Activated naive CD4-positive, alpha-beta T cell treated with anti-CD3 and anti-CD28 coated beads, Interleukin-2, amount 50 U/mL, for 72 hours (primary cell): Measurements from ENCODE around the gene CNTD1. TPM values are rescaled to one million over a fixed set of nuclear protein-coding genes. Genes with fewer than 3 reads are reported as not detected.
A peak's percentile ranks its signal among the peaks of the same experiment; 100 is the strongest.

ENCODE experiments used
- ATAC-seq, 2 donors: fragments of 150-1000 bp; cut with Tn5 transposase; 2 replicates each; pipeline ENCODE4 v1.10.0; 2021; ENCODE audit warnings: mild to moderate bottlenecking in 2 of 2, moderate library complexity in 2 of 2
- DNase-seq, 2 donors: peaks; one replicate each; pipeline ENCODE4 v3.0.0; 2021 to 2022; ENCODE audit warnings: low spot score in 2 of 2
- H3K27ac Mint-ChIP-seq, 2 donors: one replicate each; pipeline ENCODE4 v1.8.0; 2022; ENCODE audit warnings: mild to moderate bottlenecking in 2 of 2, mixed read lengths in 2 of 2
- H3K36me3 Mint-ChIP-seq, 2 donors: one replicate each; pipeline ENCODE4 v1.8.0; 2022; ENCODE audit warnings: mixed read lengths in 2 of 2
- H3K9me3 Mint-ChIP-seq, 2 donors: one replicate each; pipeline ENCODE4 v1.8.0; 2022; ENCODE audit warnings: mixed read lengths in 2 of 2
- total RNA-seq, 2 donors: library from RNA; stranded (reverse); gene quantifications; one replicate each; pipeline ENCODE4 v1.2.3, GENCODE V29; 2022

CNTD1 gene
- total RNA-seq, 2 donors from 2014 or later, result 0.43 TPM; not detected in 1

- no peaks in the 10 kb centered on the region for H3K9me3 Mint-ChIP-seq
- DNase-seq, result no peak
- H3K36me3 Mint-ChIP-seq, result peaks cover 25 to 29% of the 10 kb centered on the region in 2 donors
- no peak for ATAC-seq
- H3K27ac Mint-ChIP-seq, result peak overlapping the region; percentile 92 to 99
Observed at GRCh38 chr17:42774066-42774745, 24.5 kb upstream of the CNTD1 start.

GRCh38 chr17:42775534-42776098, 23.0 kb upstream of the CNTD1 start:
- DNase-seq, result no peak
- Mint-ChIP-seq H3K36me3 (peaks cover 25 to 34% of the 10 kb centered on the region in 2 donors), H3K27ac (no peak overlapping the region), H3K9me3 (no peaks in the 10 kb centered on the region)
- ATAC-seq, result no peak

- peaks cover 19 to 35% of the 10 kb centered on the region in 2 donors for H3K36me3 Mint-ChIP-seq
- no peak overlapping the region for H3K27ac Mint-ChIP-seq
- H3K9me3 Mint-ChIP-seq, result no peaks in the 10 kb centered on the region
- DNase-seq, result no peak
- no peak for ATAC-seq
Observed at GRCh38 chr17:42778570-42778969, 20.1 kb upstream of the CNTD1 start.

- Mint-ChIP-seq H3K36me3 (peaks cover 11 to 27% of the 10 kb centered on the region in 2 donors), H3K9me3 (no peaks in the 10 kb centered on the region), H3K27ac (no peak overlapping the region)
- no peak for DNase-seq
- ATAC-seq, result no peak
Observed at GRCh38 chr17:42779304-42779935, 19.2 kb upstream of the CNTD1 start.

- Mint-ChIP-seq H3K27ac (no peak within 1 kb of the TSS), H3K36me3 (peaks cover 6 to 20% of the 10 kb centered on the region in 2 donors), H3K9me3 (no peaks in the 10 kb centered on the region)
- DNase-seq, result no peak
- no peak for ATAC-seq
Observed at GRCh38 chr17:42779936-42780850, 18.5 kb upstream of the CNTD1 start, which contains the start of gene WNK4. WNK4 (plus strand) TSS chr17:42780610; CDS start chr17:42780699, 89 bp downstream.

- H3K9me3 Mint-ChIP-seq, result no peaks in the 10 kb centered on the region
- no peak overlapping the region for H3K27ac Mint-ChIP-seq
- no peak for ATAC-seq
- DNase-seq, result no peak
- H3K36me3 Mint-ChIP-seq, result peaks cover 6 to 21% of the 10 kb centered on the region in 2 donors
Observed at GRCh38 chr17:42780851-42781638, 17.6 kb upstream of the CNTD1 start.

GRCh38 chr17:42781639-42782165, 17.0 kb upstream of the CNTD1 start:
- DNase-seq (no peak), ATAC-seq (no peak)
- Mint-ChIP-seq H3K27ac (no peak overlapping the region), H3K36me3 (peaks cover 6 to 22% of the 10 kb centered on the region in 2 donors), H3K9me3 (no peaks in the 10 kb centered on the region)

GRCh38 chr17:42782166-42783061, 16.2 kb upstream of the CNTD1 start:
- no peak overlapping the region for H3K27ac Mint-ChIP-seq
- ATAC-seq (no peak), DNase-seq (no peak)
- peaks cover 6 to 22% of the 10 kb centered on the region in 2 donors for H3K36me3 Mint-ChIP-seq
- H3K9me3 Mint-ChIP-seq, result no peaks in the 10 kb centered on the region

- ATAC-seq, result no peak
- no peaks in the 10 kb centered on the region for H3K9me3 Mint-ChIP-seq
- H3K27ac Mint-ChIP-seq, result no peak overlapping the region
- no peak for DNase-seq
- H3K36me3 Mint-ChIP-seq, result peaks cover 6 to 22% of the 10 kb centered on the region in 2 donors
Observed at GRCh38 chr17:42783062-42783790, 15.4 kb upstream of the CNTD1 start.

- H3K27ac Mint-ChIP-seq, result no peak overlapping the region
- no peak for ATAC-seq
Observed at GRCh38 chr17:42783791-42784138, 14.9 kb upstream of the CNTD1 start.

GRCh38 chr17:42784409-42784808, 14.3 kb upstream of the CNTD1 start:
- H3K27ac Mint-ChIP-seq, result no peak overlapping the region
- ATAC-seq (no peak), DNase-seq (no peak)
- H3K36me3 Mint-ChIP-seq, result peaks cover 6 to 17% of the 10 kb centered on the region in 2 donors
- no peaks in the 10 kb centered on the region for H3K9me3 Mint-ChIP-seq

More at GRCh38 chr17:42783791-42784138, 14.9 kb upstream of the CNTD1 start:
- Mint-ChIP-seq H3K36me3 (peaks cover 6 to 22% of the 10 kb centered on the region in 2 donors), H3K9me3 (no peaks in the 10 kb centered on the region)
- no peak for DNase-seq

- H3K36me3 Mint-ChIP-seq, result peaks cover 6 to 14% of the 10 kb centered on the region in 2 donors
- DNase-seq (peak in 1 of 2 donors; percentile 50), ATAC-seq (no peak)
- no peak overlapping the region for H3K27ac Mint-ChIP-seq
- H3K9me3 Mint-ChIP-seq, result no peaks in the 10 kb centered on the region
Observed at GRCh38 chr17:42784811-42785592, 13.7 kb upstream of the CNTD1 start.

- ATAC-seq, result no peak
- Mint-ChIP-seq H3K27ac (no peak overlapping the region), H3K9me3 (no peaks in the 10 kb centered on the region), H3K36me3 (peaks cover 6 to 14% of the 10 kb centered on the region in 2 donors)
- no peak for DNase-seq
Observed at GRCh38 chr17:42787266-42787665, 11.4 kb upstream of the CNTD1 start.

- ATAC-seq (no peak), DNase-seq (no peak)
- no peaks in the 10 kb centered on the region for H3K36me3 Mint-ChIP-seq
- no peak overlapping the region for H3K27ac Mint-ChIP-seq
- no peaks in the 10 kb centered on the region for H3K9me3 Mint-ChIP-seq
Observed at GRCh38 chr17:42791948-42792347, 6.7 kb upstream of the CNTD1 start.
